ENCODE measurements around the gene ZFP57.

ZFP57 gene

DNA sequence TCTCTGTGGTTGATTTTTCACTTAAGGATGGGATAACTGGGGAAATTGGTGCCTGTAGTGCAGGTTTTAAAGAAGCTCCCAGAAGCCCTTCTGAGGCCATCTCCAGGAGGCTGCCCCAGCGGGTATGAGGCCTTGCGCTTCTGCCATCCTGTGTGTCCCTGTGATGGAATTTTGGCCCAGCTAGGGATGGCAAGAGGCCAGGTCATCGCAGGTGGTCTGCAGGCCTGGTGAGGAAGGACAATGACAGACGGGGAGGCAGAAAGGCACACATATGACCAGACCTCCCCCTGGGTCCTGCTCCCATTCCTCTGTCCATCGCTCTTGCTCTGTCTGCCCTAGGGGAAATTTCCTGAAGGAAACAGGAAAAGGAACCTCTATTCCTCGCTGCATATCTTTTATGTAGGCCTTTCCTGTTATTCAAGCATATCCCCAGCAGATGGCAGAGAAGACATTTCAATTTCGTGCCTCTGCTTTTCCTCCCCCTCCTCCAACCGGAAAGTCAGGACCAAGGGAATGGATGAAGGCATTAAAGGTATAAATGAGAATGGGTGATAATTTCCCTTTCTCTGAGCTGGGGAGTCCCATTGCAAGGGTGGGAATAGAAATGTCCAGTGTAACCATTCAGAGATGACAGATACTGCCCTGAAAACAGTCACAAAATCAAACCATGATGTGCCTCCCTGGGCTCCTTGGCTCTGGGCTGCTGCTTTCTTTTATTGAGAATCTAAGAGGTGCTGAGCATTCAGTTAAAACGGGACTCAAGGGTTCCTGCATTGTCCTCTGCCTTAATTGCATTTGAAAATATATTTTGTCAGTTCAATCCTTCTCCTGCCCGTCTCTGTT is 24.7 kb upstream of the ZFP57 start:
- Histone ChIP-seq H3K4me3 (ENCODE audit: low read length) (no peak overlapping the region), H3K56ac (ENCODE audit: low read length) (no peak overlapping the region), H2BK120ac (ENCODE audit: low read depth, low read length) (no peak overlapping the region), H3K79me2 (ENCODE audit: control insufficient read depth, insufficient read depth, low read length) (no peaks in the 10 kb centered on the region), H3K36me3 (ENCODE audit: control insufficient read depth, insufficient read depth, low read length) (no peaks in the 10 kb centered on the region), H4K8ac (ENCODE audit: low read depth, low read length) (no peak overlapping the region), H2BK15ac (replicated peaks; ENCODE audit: low read depth) (no peak overlapping the region), H3K4me2 (ENCODE audit: low read length) (no peak overlapping the region), H3K4me1 (ENCODE audit: control insufficient read depth, low read depth, low read length) (no peaks in the 10 kb centered on the region), H3K27me3 (ENCODE audit: insufficient read depth, low read length, poor library complexity) (no peaks in the 10 kb centered on the region), H2BK5ac (ENCODE audit: low read length) (no peak overlapping the region), H3K27ac (ENCODE audit: low read depth, low read length) (no peak overlapping the region), H4K5ac (ENCODE audit: low read length) (no peak overlapping the region), H3K79me1 (ENCODE audit: low read length) (no peaks in the 10 kb centered on the region), H3K18ac (ENCODE audit: low read length) (no peak overlapping the region), H3K9ac (ENCODE audit: low read length) (no peak overlapping the region), H2AK5ac (ENCODE audit: low read length) (no peak overlapping the region), H3K23ac (ENCODE audit: low read length) (no peak overlapping the region), H3K4ac (ENCODE audit: low read depth, low read length) (no peak overlapping the region)
- no CpG with 5 or more reads among the region's 10 CpGs for WGBS (ENCODE audit: extremely low coverage, insufficient coverage, low lambda C conversion rate)
- DNase-seq = peak; percentile 74

DNA sequence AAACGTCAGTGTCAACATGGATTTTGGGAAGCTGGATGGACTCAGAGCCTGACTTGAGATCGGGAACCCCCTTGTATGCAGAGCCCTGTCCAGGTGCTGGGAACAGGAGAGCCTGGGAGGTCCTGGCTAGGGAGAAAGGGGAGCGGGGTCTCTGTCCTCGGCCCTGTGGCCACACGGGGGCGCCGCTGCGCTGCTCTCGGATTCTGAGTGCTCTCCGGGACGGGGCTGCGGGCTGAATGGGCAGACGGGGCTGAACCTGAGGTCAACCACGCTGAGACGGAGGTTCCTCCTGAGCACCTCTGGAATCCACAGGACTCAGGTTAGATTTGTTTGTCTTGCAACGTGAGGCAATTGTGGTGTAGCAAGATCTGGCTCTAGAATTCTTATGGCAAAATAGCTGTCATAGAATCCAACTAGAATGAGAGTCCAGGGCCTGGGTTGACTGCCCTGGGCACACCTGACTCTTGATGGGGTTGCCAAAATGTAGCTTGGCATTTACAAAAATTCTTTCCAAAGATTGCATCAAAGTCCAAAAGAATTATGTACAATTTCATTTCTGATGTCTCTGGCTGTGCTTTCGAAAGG is 21.7 kb upstream of the ZFP57 start:
- H2BK120ac ChIP-seq (ENCODE audit: low read depth, low read length) = no peak overlapping the region
- H4K5ac ChIP-seq (ENCODE audit: low read length) = no peak overlapping the region
- H3K79me1 ChIP-seq (ENCODE audit: low read length) = no peaks in the 10 kb centered on the region
- no peak overlapping the region for H2AK5ac ChIP-seq (ENCODE audit: low read length)
- H2BK15ac ChIP-seq (replicated peaks; ENCODE audit: low read depth) = no peak overlapping the region
- H3K9ac ChIP-seq (ENCODE audit: low read length) = no peak overlapping the region
- no peaks in the 10 kb centered on the region for H3K36me3 ChIP-seq (ENCODE audit: control insufficient read depth, insufficient read depth, low read length)
- H3K79me2 ChIP-seq (ENCODE audit: control insufficient read depth, insufficient read depth, low read length) = no peaks in the 10 kb centered on the region
- no peak overlapping the region for H2BK5ac ChIP-seq (ENCODE audit: low read length)
- H3K27me3 ChIP-seq (ENCODE audit: insufficient read depth, low read length, poor library complexity) = no peaks in the 10 kb centered on the region
- DNase-seq = peak; percentile 79
- H4K8ac ChIP-seq (ENCODE audit: low read depth, low read length) = no peak overlapping the region
- H3K23ac ChIP-seq (ENCODE audit: low read length) = no peak overlapping the region
- H3K4me3 ChIP-seq (ENCODE audit: low read length) = no peak overlapping the region
- no peak overlapping the region for H3K4ac ChIP-seq (ENCODE audit: low read depth, low read length)
- H3K18ac ChIP-seq (ENCODE audit: low read length) = no peak overlapping the region
- no peak overlapping the region for H3K27ac ChIP-seq (ENCODE audit: low read depth, low read length)
- no peak overlapping the region for H3K56ac ChIP-seq (ENCODE audit: low read length)
- no CpG with 5 or more reads among the region's 17 CpGs for WGBS (ENCODE audit: extremely low coverage, insufficient coverage, low lambda C conversion rate)
- H3K4me1 ChIP-seq (ENCODE audit: control insufficient read depth, low read depth, low read length) = no peaks in the 10 kb centered on the region
- no peak overlapping the region for H3K4me2 ChIP-seq (ENCODE audit: low read length)

DNA sequence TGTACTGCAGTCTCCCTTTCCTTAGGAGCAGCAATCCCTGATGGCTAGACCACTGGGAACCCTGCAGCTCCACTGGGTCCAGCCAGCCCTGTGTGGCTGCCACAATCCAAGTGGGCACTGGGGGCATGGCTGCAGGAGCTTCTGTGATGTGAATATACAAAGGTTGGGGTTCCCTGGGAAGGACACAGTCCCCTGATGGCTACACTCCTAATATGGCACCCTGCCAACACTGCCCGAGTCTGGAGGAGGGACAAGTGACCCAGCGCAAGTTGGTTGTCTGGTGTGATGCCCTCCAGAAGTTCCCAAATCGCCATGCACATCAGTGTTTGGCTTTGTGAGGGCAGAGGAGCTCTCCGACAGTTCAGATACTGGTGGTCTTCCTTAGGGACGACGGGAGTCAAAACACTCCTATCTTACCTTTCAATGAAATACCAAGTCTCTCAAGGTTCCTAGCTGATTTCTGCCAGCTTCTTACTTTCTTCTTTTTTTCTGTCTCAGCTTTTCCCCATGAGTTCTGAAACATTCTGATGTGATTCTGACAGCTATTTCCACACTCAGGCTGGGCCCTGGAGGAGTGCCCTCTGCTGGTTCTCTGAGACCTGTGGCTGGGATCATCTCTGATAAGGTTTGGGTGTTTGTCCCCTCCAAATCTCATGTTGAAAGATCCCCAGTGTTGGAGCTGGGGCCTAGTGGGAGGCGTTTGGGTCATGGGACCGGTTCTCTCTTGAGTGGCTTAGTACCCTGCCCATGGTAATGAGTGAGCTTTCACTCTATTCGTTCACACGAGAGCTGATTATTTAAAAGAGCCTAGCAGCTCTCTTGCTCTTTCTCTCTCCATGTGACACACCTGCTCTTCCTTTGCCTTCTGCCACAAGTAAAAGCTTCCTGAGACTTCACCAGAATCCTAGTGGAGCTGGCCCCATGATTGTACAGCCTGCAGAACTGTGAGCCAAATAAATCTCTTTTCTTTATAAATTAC is 15.5 kb upstream of the ZFP57 start:
- H3K79me2 ChIP-seq (ENCODE audit: control insufficient read depth, insufficient read depth, low read length) = no peaks in the 10 kb centered on the region
- H3K56ac ChIP-seq (ENCODE audit: low read length) = no peak overlapping the region
- no peaks in the 10 kb centered on the region for H3K4me1 ChIP-seq (ENCODE audit: control insufficient read depth, low read depth, low read length)
- no peak overlapping the region for H2AK5ac ChIP-seq (ENCODE audit: low read length)
- H3K79me1 ChIP-seq (ENCODE audit: low read length) = no peaks in the 10 kb centered on the region
- no peak overlapping the region for H3K4ac ChIP-seq (ENCODE audit: low read depth, low read length)
- H3K18ac ChIP-seq (ENCODE audit: low read length) = no peak overlapping the region
- DNase-seq = peak; percentile 57
- H2BK15ac ChIP-seq (replicated peaks; ENCODE audit: low read depth) = no peak overlapping the region
- H3K36me3 ChIP-seq (ENCODE audit: control insufficient read depth, insufficient read depth, low read length) = no peaks in the 10 kb centered on the region
- no peak overlapping the region for H3K27ac ChIP-seq (ENCODE audit: low read depth, low read length)
- H2BK5ac ChIP-seq (ENCODE audit: low read length) = no peak overlapping the region
- H3K23ac ChIP-seq (ENCODE audit: low read length) = no peak overlapping the region
- no CpG with 5 or more reads among the region's 10 CpGs for WGBS (ENCODE audit: extremely low coverage, insufficient coverage, low lambda C conversion rate)
- no peak overlapping the region for H3K4me3 ChIP-seq (ENCODE audit: low read length)
- H4K8ac ChIP-seq (ENCODE audit: low read depth, low read length) = no peak overlapping the region
- H3K27me3 ChIP-seq (ENCODE audit: insufficient read depth, low read length, poor library complexity) = no peaks in the 10 kb centered on the region
- no peak overlapping the region for H2BK120ac ChIP-seq (ENCODE audit: low read depth, low read length)
- no peak overlapping the region for H3K4me2 ChIP-seq (ENCODE audit: low read length)
- no peak overlapping the region for H3K9ac ChIP-seq (ENCODE audit: low read length)
- no peak overlapping the region for H4K5ac ChIP-seq (ENCODE audit: low read length)

DNA sequence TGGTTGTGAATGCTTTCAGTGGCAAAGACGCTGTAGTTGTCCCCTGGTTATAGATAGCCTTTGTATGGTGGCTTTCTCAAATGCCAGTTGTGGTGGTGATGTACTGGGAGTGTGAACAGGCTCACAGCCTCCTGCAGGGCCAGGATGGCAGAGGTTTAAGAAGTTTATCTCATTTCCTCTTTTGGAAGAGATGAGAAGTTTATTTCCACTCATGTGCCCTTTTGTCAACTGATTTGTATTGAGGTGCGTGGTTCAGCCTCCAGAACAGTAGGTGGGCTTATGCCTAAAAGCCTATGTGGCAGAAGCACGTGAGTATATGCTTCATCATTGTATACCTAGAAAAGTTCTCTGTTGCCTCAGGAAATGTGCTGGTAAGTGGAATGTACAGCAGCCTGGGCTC is 13.7 kb upstream of the ZFP57 start:
- H3K4me2 ChIP-seq (ENCODE audit: low read length) = no peak overlapping the region
- no CpG with 5 or more reads among the region's 3 CpGs for WGBS (ENCODE audit: extremely low coverage, insufficient coverage, low lambda C conversion rate)
- DNase-seq = no peak

DNA sequence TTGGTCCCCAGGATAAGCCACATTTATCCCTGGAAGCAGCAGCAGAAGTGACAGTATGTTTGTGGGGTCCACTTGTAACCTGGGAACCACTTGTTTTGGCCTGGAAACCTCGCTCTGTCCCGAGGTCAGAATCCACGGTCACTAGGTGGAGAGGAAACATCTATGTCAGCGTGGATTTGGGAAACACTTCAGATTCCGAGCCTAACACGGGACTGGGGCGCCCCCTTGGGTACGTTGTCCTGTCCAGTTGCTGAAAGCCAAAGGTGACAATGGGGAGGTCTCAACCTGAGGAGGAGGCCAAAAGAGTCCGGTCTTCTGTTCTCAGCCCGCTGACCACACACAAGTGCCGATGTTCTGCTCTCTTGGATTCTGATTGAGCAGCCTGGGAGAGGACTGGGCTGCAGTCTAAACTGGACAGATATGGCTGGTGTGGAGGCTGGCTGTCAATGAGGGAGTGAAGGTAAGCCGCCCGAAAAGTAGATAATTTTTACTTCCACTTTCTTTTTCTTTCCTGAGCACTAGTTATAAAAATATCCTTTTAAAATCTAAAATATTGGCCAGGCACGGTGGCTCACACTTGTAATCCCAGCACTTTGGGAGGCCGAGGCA is 4.9 kb upstream of the ZFP57 start:
- Histone ChIP-seq H3K27ac (ENCODE audit: low read depth, low read length) (no peak overlapping the region), H3K36me3 (ENCODE audit: control insufficient read depth, insufficient read depth, low read length) (no peaks in the 10 kb centered on the region), H4K8ac (ENCODE audit: low read depth, low read length) (no peak overlapping the region), H3K4ac (ENCODE audit: low read depth, low read length) (no peak overlapping the region), H3K79me2 (ENCODE audit: control insufficient read depth, insufficient read depth, low read length) (no peaks in the 10 kb centered on the region), H3K27me3 (ENCODE audit: insufficient read depth, low read length, poor library complexity) (no peaks in the 10 kb centered on the region), H2BK15ac (replicated peaks; ENCODE audit: low read depth) (no peak overlapping the region), H3K4me1 (ENCODE audit: control insufficient read depth, low read depth, low read length) (peaks cover 2% of the 10 kb centered on the region), H3K56ac (ENCODE audit: low read length) (no peak overlapping the region), H3K4me3 (ENCODE audit: low read length) (no peak overlapping the region), H2AK5ac (ENCODE audit: low read length) (no peak overlapping the region), H3K9ac (ENCODE audit: low read length) (no peak overlapping the region), H3K4me2 (ENCODE audit: low read length) (no peak overlapping the region), H3K79me1 (ENCODE audit: low read length) (no peaks in the 10 kb centered on the region), H2BK120ac (ENCODE audit: low read depth, low read length) (no peak overlapping the region), H4K5ac (ENCODE audit: low read length) (no peak overlapping the region), H3K18ac (ENCODE audit: low read length) (no peak overlapping the region), H3K23ac (ENCODE audit: low read length) (no peak overlapping the region), H2BK5ac (ENCODE audit: low read length) (no peak overlapping the region)
- no CpG with 5 or more reads among the region's 15 CpGs for WGBS (ENCODE audit: extremely low coverage, insufficient coverage, low lambda C conversion rate)
- DNase-seq = peak; percentile 73

More for the DNA sequence above, 13.7 kb upstream of the ZFP57 start:
- H4K5ac ChIP-seq (ENCODE audit: low read length) = no peak overlapping the region
- no peak overlapping the region for H3K27ac ChIP-seq (ENCODE audit: low read depth, low read length)
- no peak overlapping the region for H3K4me3 ChIP-seq (ENCODE audit: low read length)
- H2BK5ac ChIP-seq (ENCODE audit: low read length) = no peak overlapping the region
- no peaks in the 10 kb centered on the region for H3K36me3 ChIP-seq (ENCODE audit: control insufficient read depth, insufficient read depth, low read length)
- H3K56ac ChIP-seq (ENCODE audit: low read length) = no peak overlapping the region
- no peak overlapping the region for H2BK120ac ChIP-seq (ENCODE audit: low read depth, low read length)
- no peak overlapping the region for H3K9ac ChIP-seq (ENCODE audit: low read length)
- H2AK5ac ChIP-seq (ENCODE audit: low read length) = no peak overlapping the region
- no peak overlapping the region for H3K18ac ChIP-seq (ENCODE audit: low read length)
- no peaks in the 10 kb centered on the region for H3K79me1 ChIP-seq (ENCODE audit: low read length)
- no peak overlapping the region for H4K8ac ChIP-seq (ENCODE audit: low read depth, low read length)
- no peaks in the 10 kb centered on the region for H3K79me2 ChIP-seq (ENCODE audit: control insufficient read depth, insufficient read depth, low read length)
- no peak overlapping the region for H3K4ac ChIP-seq (ENCODE audit: low read depth, low read length)
- H3K23ac ChIP-seq (ENCODE audit: low read length) = no peak overlapping the region
- H3K4me1 ChIP-seq (ENCODE audit: control insufficient read depth, low read depth, low read length) = no peaks in the 10 kb centered on the region
- H3K27me3 ChIP-seq (ENCODE audit: insufficient read depth, low read length, poor library complexity) = no peaks in the 10 kb centered on the region
- no peak overlapping the region for H2BK15ac ChIP-seq (replicated peaks; ENCODE audit: low read depth)
